PC-9 (cell line): ENCODE measurements around the gene NDUFA12.

Experiments used
- EZH2 ChIP-seq: fragments of 200-600 bp; sonication (generic); IDR thresholded peaks from 2 replicates; pipeline ENCODE4 v1.8.0; 2017; ENCODE audit warnings: antibody characterized with exemption, low read depth
- TF ChIP-seq, protein P1 (sequence below): fragments of 200-600 bp; sonication (generic); conservative IDR thresholded peaks from 2 replicates; pipeline ENCODE4 v1.6.1; 2017; ENCODE audit warnings: mixed run types, antibody characterized with exemption, mild to moderate bottlenecking, moderate library complexity

DNA sequence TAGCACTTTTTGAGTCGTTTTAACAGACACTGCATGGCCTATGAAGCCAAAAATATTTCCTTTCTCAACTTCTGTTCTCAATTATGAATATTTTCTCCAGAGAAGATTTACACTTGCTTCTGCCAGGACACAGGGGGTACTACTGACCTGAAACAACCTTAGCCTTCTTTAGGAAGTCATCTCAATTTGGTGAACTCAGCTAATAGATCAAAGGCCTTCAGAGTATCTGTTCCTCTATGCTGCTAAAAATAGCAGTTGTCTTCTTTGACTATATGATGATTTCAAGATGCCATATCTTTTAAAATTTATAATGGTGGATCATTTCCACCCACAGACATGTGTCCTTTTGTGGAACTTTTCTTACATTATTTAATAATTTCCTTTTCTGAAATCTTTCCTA, 14.0 kb upstream of the NDUFA12 start:
- TF ChIP-seq EZH2 = no peak
- TF ChIP-seq, protein P1, sequence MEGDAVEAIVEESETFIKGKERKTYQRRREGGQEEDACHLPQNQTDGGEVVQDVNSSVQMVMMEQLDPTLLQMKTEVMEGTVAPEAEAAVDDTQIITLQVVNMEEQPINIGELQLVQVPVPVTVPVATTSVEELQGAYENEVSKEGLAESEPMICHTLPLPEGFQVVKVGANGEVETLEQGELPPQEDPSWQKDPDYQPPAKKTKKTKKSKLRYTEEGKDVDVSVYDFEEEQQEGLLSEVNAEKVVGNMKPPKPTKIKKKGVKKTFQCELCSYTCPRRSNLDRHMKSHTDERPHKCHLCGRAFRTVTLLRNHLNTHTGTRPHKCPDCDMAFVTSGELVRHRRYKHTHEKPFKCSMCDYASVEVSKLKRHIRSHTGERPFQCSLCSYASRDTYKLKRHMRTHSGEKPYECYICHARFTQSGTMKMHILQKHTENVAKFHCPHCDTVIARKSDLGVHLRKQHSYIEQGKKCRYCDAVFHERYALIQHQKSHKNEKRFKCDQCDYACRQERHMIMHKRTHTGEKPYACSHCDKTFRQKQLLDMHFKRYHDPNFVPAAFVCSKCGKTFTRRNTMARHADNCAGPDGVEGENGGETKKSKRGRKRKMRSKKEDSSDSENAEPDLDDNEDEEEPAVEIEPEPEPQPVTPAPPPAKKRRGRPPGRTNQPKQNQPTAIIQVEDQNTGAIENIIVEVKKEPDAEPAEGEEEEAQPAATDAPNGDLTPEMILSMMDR = no peak
